BE2C (cell line): ENCODE data around the gene LRRC52.

Experiments used
- DNase-seq: peaks from one replicate; pipeline ENCODE4 v3.0.0-alpha.2; 2020
- H3K27me3 ChIP-seq: fragments of 250-450 bp; sonication (Bioruptor Pico); 2 replicates; pipeline ENCODE4 v1.5.1; 2020; ENCODE audit warnings: mild to moderate bottlenecking
- H3K36me3 ChIP-seq: fragments of 250-450 bp; sonication (Bioruptor Pico); 2 replicates; pipeline ENCODE4 v1.5.1; 2020; ENCODE audit warnings: mild to moderate bottlenecking
- H3K4me1 ChIP-seq: fragments of 250-450 bp; sonication (Bioruptor Pico); 2 replicates; pipeline ENCODE4 v1.5.1; 2020
- H3K4me3 ChIP-seq: 2 replicates; pipeline ENCODE4 v1.5.1; 2011; ENCODE audit warnings: low read depth, low read length
- H3K9me3 ChIP-seq: fragments of 250-450 bp; sonication (Bioruptor Pico); 2 replicates; pipeline ENCODE4 v1.5.1; 2020
- TF ChIP-seq, protein P1 (sequence below): IDR thresholded peaks from 2 replicates; pipeline ENCODE4 v1.5.1; 2012; ENCODE audit warnings: mild to moderate bottlenecking, low read depth, low read length

The LRRC52 gene

DNA sequence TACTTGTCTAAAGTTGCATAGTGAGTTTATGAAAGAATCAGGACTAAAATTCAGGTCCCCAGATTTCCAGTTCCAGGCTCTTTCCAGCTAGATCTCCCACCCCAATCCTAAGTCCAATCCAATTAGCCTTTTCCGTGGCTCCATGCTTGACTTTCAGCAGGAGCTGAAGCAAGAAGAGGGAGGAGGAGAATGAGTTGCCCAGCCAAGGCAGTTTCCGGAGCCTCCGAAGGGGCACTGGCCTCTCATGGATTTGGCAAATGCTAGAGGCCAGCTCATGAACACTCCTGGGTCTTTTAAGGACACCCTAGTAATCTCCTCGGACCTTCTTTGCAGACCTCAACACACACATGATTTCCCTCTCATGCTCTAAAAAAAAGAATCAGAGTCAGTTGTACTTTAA, 10.5 kb upstream of the LRRC52 start:
- TF ChIP-seq, protein P1, sequence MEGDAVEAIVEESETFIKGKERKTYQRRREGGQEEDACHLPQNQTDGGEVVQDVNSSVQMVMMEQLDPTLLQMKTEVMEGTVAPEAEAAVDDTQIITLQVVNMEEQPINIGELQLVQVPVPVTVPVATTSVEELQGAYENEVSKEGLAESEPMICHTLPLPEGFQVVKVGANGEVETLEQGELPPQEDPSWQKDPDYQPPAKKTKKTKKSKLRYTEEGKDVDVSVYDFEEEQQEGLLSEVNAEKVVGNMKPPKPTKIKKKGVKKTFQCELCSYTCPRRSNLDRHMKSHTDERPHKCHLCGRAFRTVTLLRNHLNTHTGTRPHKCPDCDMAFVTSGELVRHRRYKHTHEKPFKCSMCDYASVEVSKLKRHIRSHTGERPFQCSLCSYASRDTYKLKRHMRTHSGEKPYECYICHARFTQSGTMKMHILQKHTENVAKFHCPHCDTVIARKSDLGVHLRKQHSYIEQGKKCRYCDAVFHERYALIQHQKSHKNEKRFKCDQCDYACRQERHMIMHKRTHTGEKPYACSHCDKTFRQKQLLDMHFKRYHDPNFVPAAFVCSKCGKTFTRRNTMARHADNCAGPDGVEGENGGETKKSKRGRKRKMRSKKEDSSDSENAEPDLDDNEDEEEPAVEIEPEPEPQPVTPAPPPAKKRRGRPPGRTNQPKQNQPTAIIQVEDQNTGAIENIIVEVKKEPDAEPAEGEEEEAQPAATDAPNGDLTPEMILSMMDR, result no peak
- DNase-seq, result no peak
- Histone ChIP-seq H3K9me3 (no peaks in the 10 kb centered on the region), H3K27me3 (peaks cover 2% of the 10 kb centered on the region; the same call in 1 of the 2 replicates), H3K36me3 (no peaks in the 10 kb centered on the region), H3K4me1 (no peaks in the 10 kb centered on the region), H3K4me3 (no peak overlapping the region)

DNA sequence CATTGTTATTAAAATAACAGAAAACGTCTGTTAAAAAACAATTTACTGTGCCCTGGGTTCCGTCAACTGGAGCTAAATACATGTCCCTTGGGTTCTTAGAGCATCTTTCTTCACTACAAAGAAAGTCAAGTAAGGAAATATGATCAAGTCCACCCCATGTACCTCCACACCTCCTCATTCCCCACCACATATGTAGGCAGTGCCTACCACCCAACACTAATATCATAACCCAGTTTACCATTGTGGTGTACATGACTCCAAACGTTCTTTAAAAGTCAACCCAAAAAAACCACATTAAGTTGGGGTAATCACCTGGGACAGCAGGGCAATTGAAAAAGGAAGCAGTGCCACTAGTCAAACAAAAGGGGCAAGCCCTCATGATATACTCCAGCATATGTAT, 7.8 kb upstream of the LRRC52 start:
- Histone ChIP-seq H3K36me3 (no peaks in the 10 kb centered on the region), H3K9me3 (no peaks in the 10 kb centered on the region), H3K27me3 (peaks cover 5% of the 10 kb centered on the region; the same call in 1 of the 2 replicates), H3K4me1 (no peaks in the 10 kb centered on the region), H3K4me3 (no peak overlapping the region)
- no peak for DNase-seq
- TF ChIP-seq, protein P1, result no peak

DNA sequence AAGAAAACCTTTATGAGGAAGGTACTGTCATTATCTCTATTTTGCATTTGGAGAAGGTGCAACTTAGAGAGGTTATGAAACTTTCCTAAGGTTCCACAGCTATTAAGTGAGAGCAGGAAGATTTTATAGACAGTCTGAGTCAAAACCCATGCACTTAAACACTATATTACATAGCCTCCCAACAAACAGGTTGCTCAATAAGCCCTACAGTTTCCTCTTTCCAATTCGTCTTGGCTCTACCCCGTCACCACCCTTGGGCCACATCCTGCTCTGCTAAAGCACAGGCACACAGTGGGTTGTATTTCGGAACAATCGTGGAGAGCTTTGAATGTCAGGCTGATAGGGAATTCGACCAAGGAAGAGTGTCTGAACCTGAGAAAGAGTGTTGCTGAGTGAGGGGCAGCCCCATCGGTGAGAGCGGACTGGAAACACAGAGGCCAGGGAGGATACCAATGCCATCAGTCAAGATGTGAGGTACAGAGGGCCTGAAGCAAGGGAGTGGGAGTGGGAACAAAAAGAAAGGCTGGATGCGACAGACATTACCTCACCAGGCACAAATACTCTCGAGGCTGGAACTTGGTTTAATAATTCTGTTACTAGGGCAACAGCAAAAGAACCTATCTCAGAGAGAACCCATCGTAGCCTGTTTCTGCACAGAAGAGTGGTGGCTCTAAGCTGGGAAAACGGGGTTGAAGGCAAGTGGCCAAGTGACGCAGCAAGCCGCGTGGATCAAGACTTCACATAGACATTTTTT, 6.3 kb upstream of the LRRC52 start:
- TF ChIP-seq, protein P1, result no peak
- Histone ChIP-seq H3K4me3 (no peak overlapping the region), H3K4me1 (no peaks in the 10 kb centered on the region), H3K36me3 (no peaks in the 10 kb centered on the region), H3K9me3 (no peaks in the 10 kb centered on the region), H3K27me3 (peaks cover 5% of the 10 kb centered on the region; the same call in 1 of the 2 replicates)
- no peak for DNase-seq

DNA sequence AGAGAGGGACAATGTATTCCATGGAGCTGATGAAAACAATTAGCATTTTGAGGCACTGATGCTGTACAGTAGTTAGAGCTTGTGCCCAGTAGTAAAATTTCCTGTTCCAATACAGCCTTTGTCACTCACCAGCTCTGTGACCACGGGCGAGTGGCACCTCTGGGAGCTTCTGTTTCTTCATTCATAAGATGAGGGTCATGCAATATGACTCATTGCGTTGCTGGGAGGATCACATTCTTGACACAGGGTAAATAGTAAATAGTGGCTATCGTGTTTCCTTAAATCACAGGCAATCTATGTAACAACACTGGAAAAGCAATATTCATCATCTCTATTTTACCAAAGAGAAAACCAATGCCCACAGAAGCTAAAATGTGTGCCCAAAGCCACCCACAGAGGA, 4.5 kb upstream of the LRRC52 start:
- peaks cover 5% of the 10 kb centered on the region; the same call in 1 of the 2 replicates for H3K27me3 ChIP-seq

DNA sequence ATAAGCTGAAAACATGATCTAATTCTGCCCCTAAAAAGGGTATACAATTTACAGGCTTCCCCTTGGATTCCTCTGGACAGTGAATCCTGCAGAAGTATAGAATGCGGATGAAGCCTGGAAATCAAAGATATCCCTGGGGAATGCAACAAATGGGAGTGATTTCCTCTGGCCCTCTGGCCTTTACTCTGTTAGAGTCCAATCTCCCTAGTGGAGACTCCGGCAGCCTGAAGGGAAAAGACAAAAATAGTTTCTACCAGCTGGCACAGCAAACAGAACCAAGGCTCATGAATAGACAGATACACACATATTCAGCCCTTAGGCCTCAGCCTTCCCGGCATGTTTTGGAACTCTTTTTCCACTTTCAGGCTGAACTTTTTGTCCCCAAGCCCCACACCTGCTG, 3.9 kb upstream of the LRRC52 start:
- no peaks in the 10 kb centered on the region for H3K36me3 ChIP-seq
- H3K9me3 ChIP-seq, result no peaks in the 10 kb centered on the region
- H3K27me3 ChIP-seq, result peaks cover 5% of the 10 kb centered on the region; the same call in 1 of the 2 replicates
- no peaks in the 10 kb centered on the region for H3K4me1 ChIP-seq
- no peak overlapping the region for H3K4me3 ChIP-seq
- DNase-seq, result no peak
- TF ChIP-seq, protein P1, result no peak

More for the DNA sequence above, 4.5 kb upstream of the LRRC52 start:
- TF ChIP-seq, protein P1, result no peak
- H3K4me1 ChIP-seq, result no peaks in the 10 kb centered on the region
- no peaks in the 10 kb centered on the region for H3K36me3 ChIP-seq
- no peak for DNase-seq
- H3K9me3 ChIP-seq, result no peaks in the 10 kb centered on the region
- H3K4me3 ChIP-seq, result no peak overlapping the region

DNA sequence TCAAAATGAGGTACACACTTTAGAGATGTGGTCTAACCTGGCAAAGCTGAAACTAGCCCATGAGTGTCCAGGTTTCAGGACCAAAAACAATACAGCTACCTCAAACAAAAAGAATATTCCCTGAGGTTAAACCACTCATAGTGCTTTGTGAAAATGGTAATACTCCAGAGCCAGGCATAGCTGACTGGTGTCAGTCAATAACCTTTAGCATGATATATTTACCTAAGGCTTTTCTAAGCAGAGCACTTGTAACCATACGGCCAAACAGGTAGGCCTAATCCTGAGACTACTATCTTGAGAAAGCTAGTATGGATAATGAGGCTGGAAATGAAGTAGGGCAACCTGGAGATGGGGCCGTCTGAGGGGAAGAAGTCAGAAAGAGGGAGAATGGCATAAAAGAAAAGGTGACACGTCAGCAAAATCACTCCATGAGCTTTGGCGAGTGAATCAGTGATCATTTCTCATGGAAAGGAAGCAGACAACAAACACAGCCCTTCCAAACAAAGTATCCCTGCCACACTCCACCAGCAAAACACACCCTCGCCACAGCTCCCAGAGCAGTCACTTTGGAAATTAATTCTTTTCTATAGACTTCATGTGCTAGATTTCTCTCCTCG, 1.7 kb upstream of the LRRC52 start:
- no peaks in the 10 kb centered on the region for H3K4me1 ChIP-seq
- H3K27me3 ChIP-seq, result peaks cover 5% of the 10 kb centered on the region; the same call in 1 of the 2 replicates
- no peaks in the 10 kb centered on the region for H3K36me3 ChIP-seq
- TF ChIP-seq, protein P1, result no peak
- H3K9me3 ChIP-seq, result no peaks in the 10 kb centered on the region
- H3K4me3 ChIP-seq, result no peak overlapping the region
- DNase-seq, result no peak
